SJSA1 (cell line): Measurements from ENCODE around the gene CCDC154. TPM values are rescaled to one million over a fixed set of nuclear protein-coding genes. Genes with fewer than 3 reads are reported as not detected.

ENCODE experiments used
- DNase-seq, 2 experiments: peaks; one replicate each; pipeline ENCODE4 v3.0.0-alpha.2; 2015 to 2020; ENCODE audit warnings: low spot score in 2 of 2, low read depth in 1 of 2
- H3K27ac ChIP-seq: fragments of 250-450 bp; sonication (Bioruptor Pico); 2 replicates; pipeline ENCODE4 v1.5.1; 2020; ENCODE audit warnings: mild to moderate bottlenecking, moderate library complexity
- H3K27me3 ChIP-seq: fragments of 250-450 bp; sonication (Bioruptor Pico); replicated peaks from 2 replicates; pipeline ENCODE4 v1.5.1; 2020; ENCODE audit warnings: mild to moderate bottlenecking, moderate library complexity
- H3K36me3 ChIP-seq: fragments of 250-450 bp; sonication (Bioruptor Pico); 2 replicates; pipeline ENCODE4 v1.5.1; 2020; ENCODE audit warnings: mild to moderate bottlenecking
- H3K4me1 ChIP-seq: fragments of 250-450 bp; sonication (Bioruptor Pico); replicated peaks from 2 replicates; pipeline ENCODE4 v1.6.1; 2021; ENCODE audit warnings: mild to moderate bottlenecking
- H3K4me3 ChIP-seq: fragments of 250-450 bp; sonication (Bioruptor Pico); 2 replicates; pipeline ENCODE4 v1.5.1; 2020; ENCODE audit warnings: mild to moderate bottlenecking
- H3K9me3 ChIP-seq: fragments of 250-450 bp; sonication (Bioruptor Pico); replicated peaks from 2 replicates; pipeline ENCODE4 v1.5.1; 2020; ENCODE audit warnings: mild to moderate bottlenecking
- total RNA-seq: library from RNA; depleted of rRNA; stranded (reverse); fragments of >200 nt; shearing (Covaris generic); gene quantifications from 2 replicates; pipeline ENCODE4 v1.2.3, GENCODE V29; 2014

Gene CCDC154
- total RNA-seq, 1 experiment from 2014 or later: not detected

DNA sequence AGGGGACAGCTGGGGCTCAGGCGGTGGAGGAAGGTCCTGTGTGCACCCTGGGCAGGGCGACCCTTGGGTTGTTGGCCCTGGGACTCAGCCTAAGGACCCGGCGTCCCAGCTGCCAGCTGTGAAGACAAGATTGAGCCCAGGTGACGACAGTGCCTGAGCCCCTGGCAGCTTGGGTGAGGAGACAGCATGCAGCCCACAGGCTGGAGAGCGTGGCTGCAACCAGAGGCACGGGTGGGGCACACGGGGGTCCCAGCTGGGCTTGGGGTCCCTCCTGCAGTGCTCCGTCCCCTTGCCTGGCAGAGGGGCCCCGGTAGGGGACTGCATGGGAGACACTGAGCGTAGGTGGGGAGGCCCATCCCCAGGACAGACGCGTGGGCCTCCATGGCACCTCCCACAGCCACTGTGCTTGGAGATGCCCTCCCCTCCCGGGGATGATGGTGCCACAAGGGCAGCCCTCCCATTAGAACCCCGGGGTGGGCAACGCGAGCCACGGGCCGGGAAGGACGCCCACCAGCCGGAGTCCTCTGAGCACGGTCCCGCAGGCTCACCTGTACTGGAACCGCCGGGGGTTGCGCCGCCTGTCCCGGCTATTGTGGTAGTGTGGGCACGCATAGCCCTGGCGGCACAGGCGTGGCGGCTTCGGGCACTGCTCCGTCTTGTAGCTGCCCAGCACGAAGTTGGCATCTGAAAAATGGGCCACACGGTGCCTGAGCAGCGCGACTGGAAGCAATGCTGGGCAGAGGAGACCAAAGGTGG lies 45.4 kb downstream of the CCDC154 start:
- no peaks in the 10 kb centered on the region for H3K9me3 ChIP-seq
- H3K27ac ChIP-seq: no peak overlapping the region
- H3K4me3 ChIP-seq: no peak overlapping the region
- no peaks in the 10 kb centered on the region for H3K27me3 ChIP-seq
- H3K4me1 ChIP-seq: no peaks in the 10 kb centered on the region
- DNase-seq: no peak
- no peaks in the 10 kb centered on the region for H3K36me3 ChIP-seq

DNA sequence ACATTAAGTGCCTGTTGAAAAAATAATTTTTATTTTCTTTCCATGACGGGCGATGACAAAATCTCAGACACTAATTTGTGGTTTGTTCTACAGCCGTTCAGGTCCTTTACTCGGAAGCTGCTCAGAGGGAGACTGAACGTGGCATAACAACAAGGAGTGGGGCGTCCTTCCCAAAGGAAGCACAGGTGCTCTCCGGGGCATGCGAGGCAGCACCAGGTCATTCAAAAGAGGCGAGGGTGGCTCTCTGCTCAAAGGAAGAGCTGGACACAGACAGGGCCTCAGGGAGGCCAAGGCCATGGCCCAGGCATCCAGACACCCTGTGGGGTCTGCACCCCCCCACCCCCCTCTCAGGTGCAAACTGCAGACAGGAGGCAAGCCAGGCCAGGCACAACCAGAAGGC lies 46.0 kb downstream of the CCDC154 start:
- Histone ChIP-seq H3K27me3 (no peaks in the 10 kb centered on the region), H3K27ac (no peak overlapping the region), H3K4me3 (no peak overlapping the region), H3K36me3 (no peaks in the 10 kb centered on the region), H3K9me3 (no peaks in the 10 kb centered on the region), H3K4me1 (no peaks in the 10 kb centered on the region)
- DNase-seq: no peak

DNA sequence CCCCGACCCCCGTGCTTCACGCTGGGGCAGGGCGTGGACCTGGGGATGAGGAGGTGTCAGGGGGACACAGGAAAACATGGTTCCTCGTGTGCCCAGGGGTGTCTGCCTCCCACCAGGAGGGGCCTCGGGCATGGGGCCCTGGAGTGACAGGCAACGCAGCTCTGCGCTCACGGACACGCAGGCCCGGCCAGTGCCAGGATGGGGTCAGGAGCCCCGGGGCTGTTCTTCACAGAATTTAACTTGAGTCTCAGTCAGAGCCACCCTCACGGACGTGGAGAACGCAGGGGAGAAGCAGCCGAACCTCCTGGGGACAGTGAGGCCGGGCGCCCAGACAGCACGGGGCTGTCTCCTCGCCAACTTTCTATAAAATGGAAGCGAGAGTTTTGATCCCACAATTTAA lies 46.6 kb downstream of the CCDC154 start:
- no peaks in the 10 kb centered on the region for H3K4me1 ChIP-seq
- H3K36me3 ChIP-seq: no peaks in the 10 kb centered on the region
- no peak for DNase-seq
- no peaks in the 10 kb centered on the region for H3K9me3 ChIP-seq
- no peak overlapping the region for H3K27ac ChIP-seq
- H3K4me3 ChIP-seq: no peak overlapping the region
- H3K27me3 ChIP-seq: no peaks in the 10 kb centered on the region

DNA sequence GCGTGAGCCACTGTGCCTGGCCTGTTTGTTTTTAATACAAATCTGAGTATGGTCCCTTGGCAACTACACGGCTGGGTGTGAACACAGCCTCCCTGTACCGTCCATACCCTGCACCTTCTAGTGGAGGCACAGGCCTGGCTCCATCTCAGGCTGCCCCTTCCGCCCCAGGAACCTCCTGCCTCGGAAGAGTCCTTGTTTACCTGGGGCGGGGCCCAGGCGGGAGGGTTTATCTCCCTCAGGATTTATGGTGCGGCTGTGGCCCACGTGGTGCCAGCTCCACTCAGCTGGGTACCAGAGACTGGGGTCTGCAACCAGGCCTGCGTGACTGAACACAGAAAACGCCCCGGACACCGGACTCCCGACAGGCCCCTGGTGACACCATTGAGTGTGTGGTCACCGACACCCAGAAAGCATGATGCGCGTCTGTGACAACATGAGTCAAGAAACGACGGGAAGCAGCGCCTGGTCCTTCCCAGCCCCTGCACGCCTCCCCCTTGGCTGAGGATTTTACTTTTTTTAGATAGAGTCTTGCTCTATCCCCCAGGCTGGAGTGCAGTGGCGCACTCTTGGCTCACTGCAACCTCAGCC lies 48.8 kb downstream of the CCDC154 start:
- Histone ChIP-seq H3K4me3 (no peak overlapping the region), H3K36me3 (no peaks in the 10 kb centered on the region), H3K27ac (no peak overlapping the region), H3K4me1 (no peaks in the 10 kb centered on the region), H3K9me3 (no peaks in the 10 kb centered on the region), H3K27me3 (no peaks in the 10 kb centered on the region)
- no peak for DNase-seq

DNA sequence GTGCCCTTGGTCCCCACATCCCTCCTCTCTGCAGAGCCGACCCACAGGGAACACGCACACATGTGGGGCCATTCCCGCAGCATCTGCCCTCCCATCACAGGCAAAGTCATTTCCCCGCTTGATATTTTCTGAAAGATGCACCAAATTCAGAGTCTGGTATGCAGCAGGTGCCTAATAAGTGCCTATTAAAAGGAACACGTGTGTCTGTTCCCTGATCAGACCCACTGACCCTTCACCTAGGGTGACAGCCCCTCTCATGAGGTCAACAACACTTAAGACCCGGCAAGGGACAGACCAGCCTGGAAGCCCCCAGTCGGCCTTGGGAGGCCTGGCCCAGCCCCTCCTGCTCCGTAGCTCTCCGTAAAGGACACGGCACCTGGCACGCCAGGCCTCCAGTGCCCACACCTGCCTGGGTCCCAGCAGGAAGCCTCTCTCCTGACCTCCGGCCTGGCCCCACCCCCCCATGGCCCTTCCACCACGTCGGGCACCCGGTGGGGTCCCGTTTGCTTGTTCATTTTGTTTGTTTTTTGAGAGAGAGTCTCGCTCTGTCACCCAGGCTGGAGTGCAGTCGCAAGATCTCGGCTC lies 49.9 kb downstream of the CCDC154 start:
- Histone ChIP-seq H3K4me3 (no peak overlapping the region), H3K27ac (no peak overlapping the region), H3K27me3 (no peaks in the 10 kb centered on the region), H3K4me1 (no peaks in the 10 kb centered on the region), H3K9me3 (no peaks in the 10 kb centered on the region), H3K36me3 (no peaks in the 10 kb centered on the region)
- no peak for DNase-seq

DNA sequence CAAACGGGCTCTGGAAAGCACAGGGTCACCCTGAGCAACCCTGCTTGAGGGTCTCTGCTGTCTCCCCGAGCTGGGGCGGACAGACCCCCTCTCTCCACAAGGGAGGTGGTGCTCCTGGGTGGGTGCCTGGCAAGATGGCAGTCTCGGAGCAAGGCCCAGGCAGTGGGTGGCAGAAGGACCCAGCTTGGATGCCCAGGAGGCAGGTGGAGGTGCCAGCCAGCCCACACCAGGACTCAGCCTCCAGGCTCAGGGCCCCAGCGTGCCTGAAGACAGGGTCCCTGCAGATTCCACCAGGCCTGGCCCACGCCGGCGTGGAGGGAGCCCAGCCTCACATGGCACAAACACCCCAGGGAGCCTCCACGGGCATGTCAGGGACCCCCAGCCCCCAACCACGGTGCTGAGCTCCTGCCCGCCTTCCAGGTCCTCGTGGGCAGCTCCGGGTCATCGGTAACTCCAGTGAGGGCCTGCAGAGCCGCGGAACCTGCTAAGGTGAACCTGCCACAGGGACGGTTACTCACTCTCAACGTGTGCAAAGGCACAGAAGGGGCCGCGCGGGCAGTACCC lies 50.7 kb downstream of the CCDC154 start:
- no peaks in the 10 kb centered on the region for H3K36me3 ChIP-seq
- no peak overlapping the region for H3K4me3 ChIP-seq
- no peak for DNase-seq
- no peaks in the 10 kb centered on the region for H3K27me3 ChIP-seq
- no peaks in the 10 kb centered on the region for H3K9me3 ChIP-seq
- H3K27ac ChIP-seq: no peak overlapping the region
- no peaks in the 10 kb centered on the region for H3K4me1 ChIP-seq

DNA sequence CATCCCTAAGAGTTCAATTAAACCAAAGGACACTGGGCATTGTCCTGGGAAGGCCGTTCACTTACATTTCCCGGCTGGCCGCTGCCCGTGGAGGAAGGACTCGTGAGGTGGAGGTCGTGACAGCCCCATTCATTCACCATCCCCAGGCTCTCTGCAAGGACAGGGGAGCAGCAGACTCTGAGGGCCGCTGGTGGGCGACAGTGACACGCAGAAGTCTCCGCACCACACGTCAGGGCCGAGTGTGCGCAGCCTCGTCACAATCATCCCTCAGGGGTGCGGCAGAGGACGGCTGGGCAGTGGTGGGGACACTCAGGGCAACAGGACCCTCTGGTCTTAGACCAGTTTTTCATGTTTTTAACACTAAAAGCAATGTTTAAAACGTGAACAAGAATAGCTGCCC lies 51.5 kb downstream of the CCDC154 start:
- H3K36me3 ChIP-seq: no peaks in the 10 kb centered on the region
- DNase-seq: no peak
- no peaks in the 10 kb centered on the region for H3K9me3 ChIP-seq
- H3K4me1 ChIP-seq: no peaks in the 10 kb centered on the region
- H3K27me3 ChIP-seq: no peaks in the 10 kb centered on the region
- no peak overlapping the region for H3K27ac ChIP-seq
- no peak overlapping the region for H3K4me3 ChIP-seq

DNA sequence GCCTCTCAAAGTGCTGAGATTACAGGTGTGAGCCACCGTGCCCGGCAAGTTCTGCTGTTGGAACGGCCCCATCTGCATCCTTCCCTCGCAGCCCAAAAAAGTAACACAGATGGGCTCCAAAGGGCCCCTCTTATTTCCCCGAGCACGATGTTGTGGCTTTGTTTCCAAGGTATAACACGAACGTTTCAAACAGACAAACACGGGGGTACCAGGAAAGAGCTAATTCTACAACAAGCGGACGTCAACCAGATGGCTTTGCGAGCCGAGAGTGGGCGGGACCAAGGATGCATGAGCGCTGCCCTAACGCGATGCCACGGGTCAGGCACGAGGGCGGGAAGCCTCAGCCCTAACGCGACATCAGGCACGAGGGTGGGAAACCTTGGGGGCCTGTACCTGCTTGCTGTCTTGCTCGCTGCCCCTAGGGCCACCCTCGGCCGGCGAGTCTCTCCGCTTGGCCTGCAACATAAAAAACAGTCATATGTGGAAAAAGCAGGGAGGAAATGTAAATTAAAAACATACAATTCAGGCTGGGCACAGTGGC lies 54.0 kb downstream of the CCDC154 start:
- no peak overlapping the region for H3K27ac ChIP-seq
- no peaks in the 10 kb centered on the region for H3K9me3 ChIP-seq
- no peaks in the 10 kb centered on the region for H3K27me3 ChIP-seq
- DNase-seq: no peak
- no peaks in the 10 kb centered on the region for H3K4me1 ChIP-seq
- no peaks in the 10 kb centered on the region for H3K36me3 ChIP-seq
- H3K4me3 ChIP-seq: no peak overlapping the region

DNA sequence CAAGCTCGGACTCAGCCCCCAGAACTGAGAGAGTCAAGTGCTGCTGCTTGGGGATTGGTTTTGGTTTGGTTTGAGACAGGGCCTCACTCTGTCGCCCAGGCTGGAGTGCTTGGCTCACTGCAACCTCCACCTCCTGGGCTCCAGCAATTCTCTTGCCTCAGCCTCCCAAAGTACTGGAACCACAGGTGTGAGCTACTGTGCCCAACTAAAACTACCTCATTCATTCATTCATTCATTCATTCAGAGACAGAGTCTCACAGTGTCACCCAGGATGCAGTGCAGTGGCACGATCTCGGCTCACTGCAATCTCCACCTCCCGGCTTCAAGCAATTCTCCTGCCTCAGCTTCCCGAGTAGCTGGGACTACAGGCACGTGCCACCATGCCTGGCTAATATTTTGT lies 54.6 kb downstream of the CCDC154 start:
- Histone ChIP-seq H3K4me1 (no peaks in the 10 kb centered on the region), H3K9me3 (no peaks in the 10 kb centered on the region), H3K36me3 (no peaks in the 10 kb centered on the region), H3K4me3 (no peak overlapping the region), H3K27ac (no peak overlapping the region), H3K27me3 (no peaks in the 10 kb centered on the region)
- DNase-seq: no peak

DNA sequence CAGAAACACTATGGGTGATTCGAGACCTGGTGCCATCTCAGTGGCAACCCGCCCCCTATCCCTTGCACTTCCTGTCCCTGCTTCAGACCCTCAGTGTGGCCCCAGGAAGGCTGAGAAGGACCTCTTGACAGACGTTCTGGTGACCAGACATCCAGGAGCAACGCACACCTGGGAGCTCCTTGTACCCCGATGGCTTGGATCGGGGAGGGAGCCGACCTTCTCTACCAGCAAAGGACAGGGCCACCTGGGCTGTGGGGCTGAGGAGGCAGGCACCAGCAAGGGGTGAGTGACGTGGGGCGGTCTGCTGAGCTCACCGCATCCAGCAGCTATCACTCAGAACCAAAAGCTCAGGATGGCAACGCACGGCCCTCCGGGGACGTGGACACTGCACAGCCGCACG lies 57.0 kb downstream of the CCDC154 start:
- Histone ChIP-seq H3K27ac (no peak overlapping the region), H3K27me3 (no peaks in the 10 kb centered on the region), H3K4me1 (no peaks in the 10 kb centered on the region), H3K36me3 (no peaks in the 10 kb centered on the region), H3K4me3 (no peak overlapping the region), H3K9me3 (no peaks in the 10 kb centered on the region)
- DNase-seq: no peak

DNA sequence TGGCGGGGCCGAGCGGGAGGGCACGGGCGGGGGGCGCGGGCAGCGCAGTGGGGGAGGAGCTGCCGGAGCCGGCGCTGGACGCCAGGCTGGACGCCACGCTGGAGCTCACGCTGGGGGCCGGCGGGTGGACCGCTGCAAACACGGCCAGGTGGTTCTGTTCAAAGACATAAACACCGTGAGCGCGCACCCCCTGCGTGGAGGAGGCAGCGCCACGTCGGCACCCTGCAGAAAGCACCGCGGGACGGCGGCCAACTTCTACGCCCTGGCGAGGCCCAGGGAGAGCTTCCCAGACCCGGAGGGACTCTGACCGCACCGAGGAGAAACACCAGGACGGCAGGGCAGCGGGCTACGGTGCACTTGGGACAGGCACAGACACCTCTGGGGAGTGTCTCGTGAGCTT lies 59.1 kb downstream of the CCDC154 start:
- no peaks in the 10 kb centered on the region for H3K4me1 ChIP-seq
- DNase-seq: no peak
- H3K27ac ChIP-seq: no peak overlapping the region
- H3K4me3 ChIP-seq: no peak overlapping the region
- H3K9me3 ChIP-seq: no peaks in the 10 kb centered on the region
- H3K27me3 ChIP-seq: no peaks in the 10 kb centered on the region
- no peaks in the 10 kb centered on the region for H3K36me3 ChIP-seq
